Measurements from ENCODE around the gene SLC38A5. TPM values are rescaled to one million over a fixed set of nuclear protein-coding genes. Genes with fewer than 3 reads are reported as not detected.

Gene SLC38A5
- total RNA-seq, 1 experiment from 2014 or later, result 50.6 TPM

DNA sequence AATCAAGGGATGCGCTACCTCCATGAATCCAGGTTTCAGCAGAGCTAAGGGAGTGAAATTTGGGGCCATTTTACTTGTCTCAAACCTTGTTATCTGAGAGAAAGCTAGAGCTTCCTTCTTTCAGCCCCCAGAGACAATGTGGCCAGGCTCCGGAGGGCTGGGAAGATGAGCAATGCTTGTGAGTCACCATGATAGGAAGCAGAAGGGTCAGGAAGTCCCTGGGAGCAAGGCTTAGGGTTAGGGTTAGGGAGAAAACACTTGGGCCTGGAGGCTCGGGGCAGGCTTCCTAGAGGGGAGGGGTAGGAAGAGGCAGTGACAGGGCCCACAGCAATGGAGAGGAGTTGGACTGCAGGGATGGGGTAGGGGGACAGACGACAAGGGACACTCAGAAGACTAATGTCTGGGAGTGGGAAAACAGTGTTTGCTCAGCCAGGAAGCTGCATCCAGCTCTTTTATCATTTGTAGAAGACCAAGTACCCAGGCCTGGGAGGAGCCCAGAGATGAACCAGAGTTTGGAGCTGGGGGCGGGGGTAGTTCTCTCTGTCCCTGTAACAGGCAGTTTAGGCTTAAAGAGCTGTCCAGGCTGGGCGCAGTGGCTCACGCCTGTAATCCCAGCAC is 22.3 kb upstream of the SLC38A5 start:
- no peaks in the 10 kb centered on the region for H3K9me3 Mint-ChIP-seq
- H3K27me3 Mint-ChIP-seq (ENCODE audit: low read depth), result no peaks in the 10 kb centered on the region
- H3K36me3 Mint-ChIP-seq, result no peaks in the 10 kb centered on the region
- TF ChIP-seq ZNF263 (CRISPR knock-in tag; IDR thresholded peaks at IDR 0.05; ENCODE audit: low read depth), result no peak
- H3K4me3 Mint-ChIP-seq, result no peak overlapping the region
- ATAC-seq, result no peak
- POLR2A ChIA-PET, result no interaction called here
- CTCF ChIA-PET, result interaction anchor here (2.6 kb wide), 1 partner anchor 409 kb away, joined by 35 read pairs; no protein-coding TSS in a partner anchor
- no peak for DNase-seq (ENCODE audit: low spot score)
- H3K27ac Mint-ChIP-seq, result 0 out of 2 replicates have a peak overlapping the region, but pooled peaks have one; percentile 36
- no peaks in the 10 kb centered on the region for H3K4me1 Mint-ChIP-seq

DNA sequence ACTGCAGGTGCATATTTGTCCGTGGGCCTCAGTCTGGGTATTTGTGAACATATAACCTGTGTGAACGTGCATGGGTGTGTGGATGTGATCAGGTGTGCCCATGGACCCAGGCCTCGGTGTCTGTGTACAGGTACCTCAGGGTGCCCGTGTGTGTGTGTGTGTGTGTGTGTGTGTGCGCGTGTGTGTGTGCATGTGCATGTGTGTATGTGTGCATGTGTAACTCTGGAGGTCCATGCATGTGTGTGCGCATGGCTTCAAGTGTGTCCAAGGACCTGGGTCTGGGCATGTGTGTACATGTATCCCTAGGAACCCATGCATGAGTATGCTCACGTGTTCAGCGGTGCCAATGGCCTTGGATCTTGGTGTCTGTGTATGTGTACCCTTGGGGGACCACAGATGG is 21.7 kb upstream of the SLC38A5 start:
- ChIA-PET POLR2A (no interaction called here), CTCF (no interaction called here)
- no peaks in the 10 kb centered on the region for H3K9me3 Mint-ChIP-seq
- H3K27me3 Mint-ChIP-seq (ENCODE audit: low read depth), result no peaks in the 10 kb centered on the region
- no peaks in the 10 kb centered on the region for H3K36me3 Mint-ChIP-seq
- no peaks in the 10 kb centered on the region for H3K4me1 Mint-ChIP-seq
- ATAC-seq (no peak), DNase-seq (ENCODE audit: low spot score) (no peak)
- peak overlapping the region; percentile 36; the same call in 1 of the 2 replicates for H3K27ac Mint-ChIP-seq
- TF ChIP-seq NFE2L1 (CRISPR knock-in tag; IDR thresholded peaks at IDR 0.05) (no peak), SOX15 (CRISPR knock-in tag; IDR thresholded peaks at IDR 0.05) (no peak), ZNF317 (CRISPR knock-in tag; IDR thresholded peaks at IDR 0.05; ENCODE audit: borderline replicate concordance, low read depth) (no peak), JUN (CRISPR knock-in tag; IDR thresholded peaks at IDR 0.05) (no peak), CBFB (CRISPR knock-in tag; IDR thresholded peaks at IDR 0.05; ENCODE audit: low read depth) (no peak), FOXJ3 (CRISPR knock-in tag; IDR thresholded peaks at IDR 0.05; ENCODE audit: borderline replicate concordance) (no peak)
- TF ChIP-seq, protein P1, sequence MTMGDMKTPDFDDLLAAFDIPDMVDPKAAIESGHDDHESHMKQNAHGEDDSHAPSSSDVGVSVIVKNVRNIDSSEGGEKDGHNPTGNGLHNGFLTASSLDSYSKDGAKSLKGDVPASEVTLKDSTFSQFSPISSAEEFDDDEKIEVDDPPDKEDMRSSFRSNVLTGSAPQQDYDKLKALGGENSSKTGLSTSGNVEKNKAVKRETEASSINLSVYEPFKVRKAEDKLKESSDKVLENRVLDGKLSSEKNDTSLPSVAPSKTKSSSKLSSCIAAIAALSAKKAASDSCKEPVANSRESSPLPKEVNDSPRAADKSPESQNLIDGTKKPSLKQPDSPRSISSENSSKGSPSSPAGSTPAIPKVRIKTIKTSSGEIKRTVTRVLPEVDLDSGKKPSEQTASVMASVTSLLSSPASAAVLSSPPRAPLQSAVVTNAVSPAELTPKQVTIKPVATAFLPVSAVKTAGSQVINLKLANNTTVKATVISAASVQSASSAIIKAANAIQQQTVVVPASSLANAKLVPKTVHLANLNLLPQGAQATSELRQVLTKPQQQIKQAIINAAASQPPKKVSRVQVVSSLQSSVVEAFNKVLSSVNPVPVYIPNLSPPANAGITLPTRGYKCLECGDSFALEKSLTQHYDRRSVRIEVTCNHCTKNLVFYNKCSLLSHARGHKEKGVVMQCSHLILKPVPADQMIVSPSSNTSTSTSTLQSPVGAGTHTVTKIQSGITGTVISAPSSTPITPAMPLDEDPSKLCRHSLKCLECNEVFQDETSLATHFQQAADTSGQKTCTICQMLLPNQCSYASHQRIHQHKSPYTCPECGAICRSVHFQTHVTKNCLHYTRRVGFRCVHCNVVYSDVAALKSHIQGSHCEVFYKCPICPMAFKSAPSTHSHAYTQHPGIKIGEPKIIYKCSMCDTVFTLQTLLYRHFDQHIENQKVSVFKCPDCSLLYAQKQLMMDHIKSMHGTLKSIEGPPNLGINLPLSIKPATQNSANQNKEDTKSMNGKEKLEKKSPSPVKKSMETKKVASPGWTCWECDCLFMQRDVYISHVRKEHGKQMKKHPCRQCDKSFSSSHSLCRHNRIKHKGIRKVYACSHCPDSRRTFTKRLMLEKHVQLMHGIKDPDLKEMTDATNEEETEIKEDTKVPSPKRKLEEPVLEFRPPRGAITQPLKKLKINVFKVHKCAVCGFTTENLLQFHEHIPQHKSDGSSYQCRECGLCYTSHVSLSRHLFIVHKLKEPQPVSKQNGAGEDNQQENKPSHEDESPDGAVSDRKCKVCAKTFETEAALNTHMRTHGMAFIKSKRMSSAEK (CRISPR knock-in tag; IDR thresholded peaks at IDR 0.05; ENCODE audit: borderline replicate concordance), result no peak
- TF ChIP-seq, protein P2, sequence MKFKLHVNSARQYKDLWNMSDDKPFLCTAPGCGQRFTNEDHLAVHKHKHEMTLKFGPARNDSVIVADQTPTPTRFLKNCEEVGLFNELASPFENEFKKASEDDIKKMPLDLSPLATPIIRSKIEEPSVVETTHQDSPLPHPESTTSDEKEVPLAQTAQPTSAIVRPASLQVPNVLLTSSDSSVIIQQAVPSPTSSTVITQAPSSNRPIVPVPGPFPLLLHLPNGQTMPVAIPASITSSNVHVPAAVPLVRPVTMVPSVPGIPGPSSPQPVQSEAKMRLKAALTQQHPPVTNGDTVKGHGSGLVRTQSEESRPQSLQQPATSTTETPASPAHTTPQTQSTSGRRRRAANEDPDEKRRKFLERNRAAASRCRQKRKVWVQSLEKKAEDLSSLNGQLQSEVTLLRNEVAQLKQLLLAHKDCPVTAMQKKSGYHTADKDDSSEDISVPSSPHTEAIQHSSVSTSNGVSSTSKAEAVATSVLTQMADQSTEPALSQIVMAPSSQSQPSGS (CRISPR knock-in tag; IDR thresholded peaks at IDR 0.05; ENCODE audit: borderline replicate concordance, low read depth), result no peak
- TF ChIP-seq, protein P3, sequence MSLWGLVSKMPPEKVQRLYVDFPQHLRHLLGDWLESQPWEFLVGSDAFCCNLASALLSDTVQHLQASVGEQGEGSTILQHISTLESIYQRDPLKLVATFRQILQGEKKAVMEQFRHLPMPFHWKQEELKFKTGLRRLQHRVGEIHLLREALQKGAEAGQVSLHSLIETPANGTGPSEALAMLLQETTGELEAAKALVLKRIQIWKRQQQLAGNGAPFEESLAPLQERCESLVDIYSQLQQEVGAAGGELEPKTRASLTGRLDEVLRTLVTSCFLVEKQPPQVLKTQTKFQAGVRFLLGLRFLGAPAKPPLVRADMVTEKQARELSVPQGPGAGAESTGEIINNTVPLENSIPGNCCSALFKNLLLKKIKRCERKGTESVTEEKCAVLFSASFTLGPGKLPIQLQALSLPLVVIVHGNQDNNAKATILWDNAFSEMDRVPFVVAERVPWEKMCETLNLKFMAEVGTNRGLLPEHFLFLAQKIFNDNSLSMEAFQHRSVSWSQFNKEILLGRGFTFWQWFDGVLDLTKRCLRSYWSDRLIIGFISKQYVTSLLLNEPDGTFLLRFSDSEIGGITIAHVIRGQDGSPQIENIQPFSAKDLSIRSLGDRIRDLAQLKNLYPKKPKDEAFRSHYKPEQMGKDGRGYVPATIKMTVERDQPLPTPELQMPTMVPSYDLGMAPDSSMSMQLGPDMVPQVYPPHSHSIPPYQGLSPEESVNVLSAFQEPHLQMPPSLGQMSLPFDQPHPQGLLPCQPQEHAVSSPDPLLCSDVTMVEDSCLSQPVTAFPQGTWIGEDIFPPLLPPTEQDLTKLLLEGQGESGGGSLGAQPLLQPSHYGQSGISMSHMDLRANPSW (CRISPR knock-in tag; conservative IDR thresholded peaks at IDR 0.05; ENCODE audit: low read depth), result no peak
- H3K4me3 Mint-ChIP-seq, result no peak overlapping the region

DNA sequence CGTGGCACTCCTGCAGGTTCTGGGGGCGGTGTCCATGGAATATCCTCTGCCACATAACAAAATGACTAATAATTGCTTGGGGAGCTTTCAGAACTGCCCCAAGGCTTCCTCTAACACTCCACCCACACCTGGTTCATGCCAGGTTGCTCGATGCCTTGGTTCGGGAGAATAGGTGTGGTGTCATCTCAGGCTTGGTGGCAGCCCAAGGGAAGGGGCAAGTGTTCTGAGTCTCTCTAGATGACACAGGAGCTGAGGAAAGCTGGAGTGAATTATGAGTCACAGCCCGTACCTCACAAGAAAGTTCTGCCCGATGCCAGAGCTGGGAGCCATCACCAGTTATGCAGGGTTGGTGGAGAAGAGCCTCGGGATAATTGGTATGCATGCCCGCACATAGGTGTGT is 20.6 kb upstream of the SLC38A5 start:
- POLR2A ChIA-PET, result no interaction called here
- DNase-seq (ENCODE audit: low spot score) (no peak), ATAC-seq (no peak)
- Mint-ChIP-seq H3K9me3 (no peaks in the 10 kb centered on the region), H3K27ac (no peak overlapping the region), H3K4me3 (no peak overlapping the region), H3K4me1 (no peaks in the 10 kb centered on the region), H3K36me3 (no peaks in the 10 kb centered on the region), H3K27me3 (ENCODE audit: low read depth) (no peaks in the 10 kb centered on the region)
- CTCF ChIA-PET, result no interaction called here
- TF ChIP-seq CREB1 (CRISPR knock-in tag; IDR thresholded peaks at IDR 0.05), result no peak
- TF ChIP-seq ZBTB21 (CRISPR knock-in tag; IDR thresholded peaks at IDR 0.05; ENCODE audit: borderline replicate concordance), result no peak
- TF ChIP-seq RELA (CRISPR knock-in tag; IDR thresholded peaks at IDR 0.05; ENCODE audit: borderline replicate concordance), result no peak
